Activated CD4-positive, alpha-beta T cell treated with anti-CD3 and anti-CD28 coated beads, Interleukin-2, amount 50 U/mL, for 48 hours (primary cell): ENCODE measurements around the gene SLC49A3.
"Not testable (repeated sequence)": the region's sequence is repeated elsewhere in the genome, so short reads cannot be mapped to it uniquely, and the experiment has no call there.

Experiments
- DNase-seq, 2 experiments: peaks; one replicate each; pipeline ENCODE4 v3.0.0-alpha.2; 2020

The SLC49A3 gene

GRCh38 chr4:688854-689681 lies at the start of gene SLC49A3:
Gene SLC49A3, minus strand, starts transcription at chr4:689151. Its CDS starts 24 bp downstream, at chr4:689127.
- DNase-seq: no peak

- DNase-seq: not testable (repeated sequence)
These were observed 47.6 kb upstream of the SLC49A3 start for GRCh38 chr4:736561-736960.

- DNase-seq: no peak
These were observed 46.6 kb upstream of the SLC49A3 start for GRCh38 chr4:735583-735982.

GRCh38 chr4:734951-735350 lies 46.0 kb upstream of the SLC49A3 start:
- DNase-seq: no peak

- no peak for DNase-seq
These were observed 45.1 kb upstream of the SLC49A3 start for GRCh38 chr4:734075-734474.

- DNase-seq: no peak
These were observed 44.7 kb upstream of the SLC49A3 start for GRCh38 chr4:733631-733980.

GRCh38 chr4:732911-733630 lies 44.1 kb upstream of the SLC49A3 start:
- DNase-seq: no peak

GRCh38 chr4:732486-732885 lies 43.5 kb upstream of the SLC49A3 start:
- no peak for DNase-seq

- not testable (repeated sequence) for DNase-seq
These were observed 43.0 kb upstream of the SLC49A3 start for GRCh38 chr4:731954-732353.

- not testable (repeated sequence) for DNase-seq
These were observed 42.3 kb upstream of the SLC49A3 start for GRCh38 chr4:730946-731904.

- DNase-seq: no peak
These were observed 41.6 kb upstream of the SLC49A3 start for GRCh38 chr4:730511-730910.

GRCh38 chr4:729336-730315 lies 40.7 kb upstream of the SLC49A3 start:
- DNase-seq: no peak

- no peak for DNase-seq
These were observed 38.6 kb upstream of the SLC49A3 start for GRCh38 chr4:727576-727975.

- DNase-seq: no peak
These were observed 37.9 kb upstream of the SLC49A3 start for GRCh38 chr4:726838-727237.

- DNase-seq: no peak
These were observed 37.4 kb upstream of the SLC49A3 start for GRCh38 chr4:726235-726787.

- DNase-seq: no peak
These were observed 36.7 kb upstream of the SLC49A3 start for GRCh38 chr4:725391-726234.

- no peak for DNase-seq
These were observed 35.0 kb upstream of the SLC49A3 start for GRCh38 chr4:723751-724530.

- DNase-seq: no peak
These were observed 34.0 kb upstream of the SLC49A3 start for GRCh38 chr4:722851-723360.

GRCh38 chr4:722169-722725 lies 33.3 kb upstream of the SLC49A3 start:
- DNase-seq: no peak
